Keratinocyte (primary cell): Measurements from ENCODE around the gene NACAD. TPM values are rescaled to one million over a fixed set of nuclear protein-coding genes. Genes with fewer than 3 reads are reported as not detected.

Experiments used
- DNase-seq: peaks from one replicate; pipeline ENCODE4 v3.0.0-alpha.2; 2011; ENCODE audit warnings: low read depth, missing footprints, low spot score
- FAIRE-seq: peaks from 2 replicates; lab custom pipeline; 2011; peaks lifted over from hg19 to GRCh38; lab: Jason Lieb, UNC
- H2AFZ ChIP-seq: 2 replicates; pipeline ENCODE4 v1.6.0; 2012; ENCODE audit warnings: low read length, control low read depth, inconsistent platforms; ENCODE audit not compliant: control insufficient read depth
- H3K27ac ChIP-seq: 2 replicates; pipeline ENCODE4 v1.5.1; 2011; ENCODE audit warnings: low read length; ENCODE audit not compliant: control insufficient read depth, insufficient read depth
- H3K27me3 ChIP-seq: 3 replicates; pipeline ENCODE4 v1.6.0; 2011; ENCODE audit warnings: low read length; ENCODE audit not compliant: control insufficient read depth, insufficient read depth; ENCODE audit errors: extremely low read depth
- H3K36me3 ChIP-seq, 2 experiments: 2 replicates in 1 of 2; 3 replicates in 1 of 2; pipeline ENCODE4 v1.5.1; 2011; ENCODE audit warnings: low read length in 2 of 2, mild to moderate bottlenecking in 1 of 2; ENCODE audit not compliant: control insufficient read depth in 2 of 2, insufficient read depth in 2 of 2; ENCODE audit errors: extremely low read depth in 1 of 2
- H3K4me1 ChIP-seq: 3 replicates; pipeline ENCODE4 v1.5.1; 2011; ENCODE audit warnings: low read length; ENCODE audit not compliant: control insufficient read depth, insufficient read depth; ENCODE audit errors: extremely low read depth
- H3K4me2 ChIP-seq: 3 replicates; pipeline ENCODE4 v1.6.0; 2011; ENCODE audit warnings: low read depth, low read length; ENCODE audit not compliant: control insufficient read depth, insufficient read depth; ENCODE audit errors: extremely low read depth
- H3K4me3 ChIP-seq, 3 experiments: fragments of 200-600 bp in 1 of 3; sonication (generic) in 1 of 3; 2 replicates in 2 of 3; 3 replicates in 1 of 3; pipeline ENCODE4 v1.5.1; 2011 to 2016; ENCODE audit warnings: low read length in 3 of 3, mild to moderate bottlenecking in 3 of 3, control low read depth in 2 of 3, inconsistent platforms in 1 of 3, low read depth in 1 of 3, mixed read lengths in 1 of 3, mixed run types in 1 of 3, moderate library complexity in 1 of 3; ENCODE audit not compliant: control insufficient read depth in 2 of 3, insufficient read depth in 2 of 3; ENCODE audit errors: extremely low read depth in 1 of 3
- H3K79me2 ChIP-seq: 2 replicates; pipeline ENCODE4 v1.6.0; 2012; ENCODE audit warnings: low read length; ENCODE audit not compliant: control insufficient read depth, insufficient read depth
- H3K9ac ChIP-seq: 3 replicates; pipeline ENCODE4 v1.6.0; 2011; ENCODE audit warnings: low read length; ENCODE audit not compliant: control insufficient read depth, insufficient read depth; ENCODE audit errors: extremely low read depth
- H3K9me1 ChIP-seq: 3 replicates; pipeline ENCODE4 v1.6.0; 2011; ENCODE audit warnings: low read length; ENCODE audit not compliant: control insufficient read depth, insufficient read depth; ENCODE audit errors: extremely low read depth
- H3K9me3 ChIP-seq: 2 replicates; pipeline ENCODE4 v1.5.1; 2012; ENCODE audit warnings: low read depth, low read length; ENCODE audit not compliant: control insufficient read depth
- H4K20me1 ChIP-seq: 3 replicates; pipeline ENCODE4 v1.6.0; 2011; ENCODE audit warnings: low read length; ENCODE audit not compliant: control insufficient read depth, insufficient read depth; ENCODE audit errors: extremely low read depth
- EZH2 ChIP-seq: IDR thresholded peaks from one replicate; pipeline ENCODE4 v1.6.1; 2012; ENCODE audit warnings: inconsistent platforms, mild to moderate bottlenecking, low read length, moderate library complexity
- dilution Hi-C: fragments of 300-500 bp; cut with MboI; formaldehyde crosslinking; loops from one replicate; pipeline ENCODE4 v1.7.0; 2020; ENCODE audit warnings: low sequenced_read_pairs; ENCODE audit not compliant: extremely low pct_ligation_motif_present
- polyA plus RNA-seq, 5 experiments: library from polyadenylated mRNA; depleted of rRNA in 3 of 5; stranded (reverse) in 3 of 5; stranded (forward) in 1 of 5; unstranded in 1 of 5; fragments of >200 nt; gene quantifications; 1 replicate in 1 of 5; 2 replicates in 3 of 5; 3 replicates in 1 of 5; pipeline versions ENCODE4 v1.2.1 to v1.2.3, GENCODE V29; 2011 to 2012; ENCODE audit warnings: missing spikeins in 2 of 5, low read depth in 1 of 5, low replicate concordance in 1 of 5
- TF ChIP-seq, protein P1 (sequence below), 3 experiments: IDR thresholded peaks in 1 of 3; conservative IDR thresholded peaks in 1 of 3; optimal IDR thresholded peaks in 1 of 3; 2 replicates in 2 of 3; 3 replicates in 1 of 3; pipeline versions ENCODE3 to v1.5.1; 2011; ENCODE audit warnings: low read length in 3 of 3, mild to moderate bottlenecking in 3 of 3, moderate library complexity in 2 of 3, control low read depth in 1 of 3, inconsistent platforms in 1 of 3; ENCODE audit not compliant: insufficient read depth in 2 of 3; ENCODE audit errors: extremely low read depth in 1 of 3

NACAD gene
- polyA plus RNA-seq, 1 donor (not counting 4 experiments of a cell fraction or from before 2014, with no cell fraction given), result 0.14 TPM

DNA sequence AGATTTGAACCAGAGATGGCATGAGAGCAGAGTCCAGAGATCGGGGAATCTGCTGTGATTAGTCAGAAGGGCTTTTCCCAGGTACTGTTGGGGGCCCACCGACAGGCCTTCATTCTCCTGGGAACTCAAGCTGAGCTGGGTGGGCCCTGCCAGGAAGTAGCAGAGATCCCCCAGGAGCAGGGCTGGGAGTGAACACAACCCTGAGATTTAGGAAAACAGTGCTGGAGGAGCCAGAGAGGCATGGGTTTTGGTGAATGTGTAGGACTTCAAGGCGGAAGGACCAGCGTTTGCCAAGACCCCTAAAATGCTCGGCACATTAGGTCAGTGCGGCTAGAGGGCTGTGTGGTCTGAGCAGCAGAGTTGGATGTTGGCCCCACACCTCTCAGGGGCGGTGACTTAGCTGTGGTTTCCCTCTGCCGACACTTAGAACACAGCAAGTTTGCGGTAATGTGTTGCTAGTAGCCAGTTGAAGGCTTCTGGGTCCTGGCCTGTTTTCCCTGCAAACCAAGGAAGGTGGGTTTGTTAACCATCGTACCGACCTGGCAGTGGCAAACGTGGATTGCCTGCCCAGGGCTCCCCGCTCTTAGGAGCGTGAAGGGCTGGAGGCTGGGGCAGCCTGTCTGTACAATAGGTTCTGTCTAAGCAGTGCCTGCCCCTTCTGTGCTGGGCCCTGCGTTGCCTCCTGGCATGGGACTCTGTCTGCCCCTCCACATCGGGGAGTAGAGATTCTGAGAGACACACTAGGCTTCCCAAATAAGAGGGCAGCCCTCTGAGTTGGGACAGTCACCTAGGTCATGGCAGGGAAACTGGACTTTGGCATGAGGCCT is 14.0 kb downstream of the NACAD start:
- H3K27me3 ChIP-seq, result no peaks in the 10 kb centered on the region
- no peak overlapping the region for H3K27ac ChIP-seq
- H3K79me2 ChIP-seq, result no peaks in the 10 kb centered on the region
- H3K9ac ChIP-seq, result no peak overlapping the region
- H3K36me3 ChIP-seq, result peaks cover 29 to 45% of the 10 kb centered on the region in 2 experiments
- no peaks in the 10 kb centered on the region for H3K4me1 ChIP-seq
- H3K9me3 ChIP-seq, result no peaks in the 10 kb centered on the region
- TF ChIP-seq, protein P1, sequence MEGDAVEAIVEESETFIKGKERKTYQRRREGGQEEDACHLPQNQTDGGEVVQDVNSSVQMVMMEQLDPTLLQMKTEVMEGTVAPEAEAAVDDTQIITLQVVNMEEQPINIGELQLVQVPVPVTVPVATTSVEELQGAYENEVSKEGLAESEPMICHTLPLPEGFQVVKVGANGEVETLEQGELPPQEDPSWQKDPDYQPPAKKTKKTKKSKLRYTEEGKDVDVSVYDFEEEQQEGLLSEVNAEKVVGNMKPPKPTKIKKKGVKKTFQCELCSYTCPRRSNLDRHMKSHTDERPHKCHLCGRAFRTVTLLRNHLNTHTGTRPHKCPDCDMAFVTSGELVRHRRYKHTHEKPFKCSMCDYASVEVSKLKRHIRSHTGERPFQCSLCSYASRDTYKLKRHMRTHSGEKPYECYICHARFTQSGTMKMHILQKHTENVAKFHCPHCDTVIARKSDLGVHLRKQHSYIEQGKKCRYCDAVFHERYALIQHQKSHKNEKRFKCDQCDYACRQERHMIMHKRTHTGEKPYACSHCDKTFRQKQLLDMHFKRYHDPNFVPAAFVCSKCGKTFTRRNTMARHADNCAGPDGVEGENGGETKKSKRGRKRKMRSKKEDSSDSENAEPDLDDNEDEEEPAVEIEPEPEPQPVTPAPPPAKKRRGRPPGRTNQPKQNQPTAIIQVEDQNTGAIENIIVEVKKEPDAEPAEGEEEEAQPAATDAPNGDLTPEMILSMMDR (optimal IDR thresholded peaks at IDR 0.05 in 1 of 3, IDR thresholded peaks at IDR 0.05 in 1 of 3, conservative IDR thresholded peaks at IDR 0.05 in 1 of 3; ENCODE audit: extremely low read depth in 1 of 3, insufficient read depth in 2 of 3, low read length in 3 of 3), result no peak
- TF ChIP-seq EZH2, result no peak
- H3K4me2 ChIP-seq, result no peak overlapping the region
- H3K9me1 ChIP-seq, result no peaks in the 10 kb centered on the region
- no peak overlapping the region for H2AFZ ChIP-seq
- DNase-seq (no peak), FAIRE-seq (no peak)
- no peaks in the 10 kb centered on the region for H4K20me1 ChIP-seq
- no peak overlapping the region for H3K4me3 ChIP-seq
- dilution Hi-C loops, result no loop called here

DNA sequence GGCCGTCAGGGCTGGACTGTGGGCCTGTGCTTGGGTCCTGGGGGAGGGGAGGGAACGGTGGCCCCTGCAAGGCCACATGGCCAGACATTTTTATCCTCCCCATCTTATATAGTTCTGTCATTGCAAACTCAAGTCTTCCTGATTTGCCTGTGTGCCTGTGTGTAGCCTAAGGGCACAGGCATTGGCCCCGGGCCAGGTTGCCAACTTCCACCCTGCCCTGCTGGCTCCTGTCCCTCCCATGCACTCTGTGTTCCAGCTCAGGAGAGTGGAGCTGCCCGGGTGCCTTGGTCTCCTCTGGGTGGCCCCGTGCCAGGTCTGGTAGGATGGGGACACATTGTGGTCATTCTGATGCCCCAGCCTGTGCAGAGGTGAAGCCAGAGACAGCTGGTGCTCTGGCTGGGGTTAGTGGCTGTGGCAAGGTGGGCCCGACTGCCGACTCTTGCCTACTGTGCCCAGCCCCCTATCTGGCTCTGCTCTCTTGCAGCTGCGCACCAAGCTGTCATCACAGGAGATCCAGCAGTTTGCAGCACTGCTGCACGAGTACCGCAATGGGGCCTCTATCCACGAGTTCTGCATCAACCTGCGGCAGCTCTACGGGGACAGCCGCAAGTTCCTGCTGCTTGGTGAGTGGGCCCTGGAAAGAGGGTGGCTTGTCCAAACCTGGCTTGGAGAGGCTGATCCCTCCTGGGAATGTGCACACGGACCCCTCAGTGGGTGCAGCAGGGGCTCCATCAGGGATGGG is 14.8 kb downstream of the NACAD start:
- H3K4me2 ChIP-seq, result no peak overlapping the region
- no peaks in the 10 kb centered on the region for H3K4me1 ChIP-seq
- no peaks in the 10 kb centered on the region for H4K20me1 ChIP-seq
- H3K9ac ChIP-seq, result no peak overlapping the region
- FAIRE-seq (no peak), DNase-seq (no peak)
- H3K4me3 ChIP-seq, result no peak overlapping the region
- dilution Hi-C loops, result no loop called here
- no peak overlapping the region for H3K27ac ChIP-seq
- peaks cover 33 to 48% of the 10 kb centered on the region in 2 experiments for H3K36me3 ChIP-seq
- H2AFZ ChIP-seq, result no peak overlapping the region
- H3K9me3 ChIP-seq, result no peaks in the 10 kb centered on the region
- H3K9me1 ChIP-seq, result no peaks in the 10 kb centered on the region
- TF ChIP-seq EZH2, result no peak
- TF ChIP-seq, protein P1 (optimal IDR thresholded peaks at IDR 0.05 in 1 of 3, IDR thresholded peaks at IDR 0.05 in 1 of 3, conservative IDR thresholded peaks at IDR 0.05 in 1 of 3; ENCODE audit: extremely low read depth in 1 of 3, insufficient read depth in 2 of 3, low read length in 3 of 3), result no peak
- H3K79me2 ChIP-seq, result no peaks in the 10 kb centered on the region
- no peaks in the 10 kb centered on the region for H3K27me3 ChIP-seq
